ES-I3 (cell line): Measurements from ENCODE around the gene NFKBIB.
"Not testable (repeated sequence)": the region's sequence is repeated elsewhere in the genome, so short reads cannot be mapped to it uniquely, and the experiment has no call there.

ENCODE experiments used
- H3K36me3 ChIP-seq: 2 replicates; pipeline ENCODE4 v1.6.1; 2013; ENCODE audit warnings: mild to moderate bottlenecking, low read length, control low read depth, moderate library complexity; ENCODE audit not compliant: insufficient read depth
- H3K4me1 ChIP-seq: 2 replicates; pipeline ENCODE4 v1.6.1; 2013; ENCODE audit warnings: mild to moderate bottlenecking, control low read depth, low read length; ENCODE audit not compliant: insufficient read depth
- H3K9ac ChIP-seq: 2 replicates; pipeline ENCODE4 v1.6.1; 2013; ENCODE audit warnings: low read depth, mild to moderate bottlenecking, low read length, moderate library complexity
- H3K9me3 ChIP-seq: 2 replicates; pipeline ENCODE4 v1.6.1; 2013; ENCODE audit warnings: mild to moderate bottlenecking, low read length, moderate library complexity; ENCODE audit not compliant: control insufficient read depth, insufficient read depth

The NFKBIB gene

GRCh38 chr19:38868551-38868950, 31.2 kb upstream of the NFKBIB start:
- H3K36me3 ChIP-seq, result no peaks in the 10 kb centered on the region
- no peak overlapping the region; the same call in 1 of the 2 replicates for H3K9ac ChIP-seq
- no peaks in the 10 kb centered on the region; the same call in 1 of the 2 replicates for H3K4me1 ChIP-seq
- H3K9me3 ChIP-seq, result no peaks in the 10 kb centered on the region

GRCh38 chr19:38869160-38869835, 30.5 kb upstream of the NFKBIB start:
- Histone ChIP-seq H3K36me3 (no peaks in the 10 kb centered on the region), H3K9ac (peak overlapping the region; percentile 72; the same call in 1 of the 2 replicates), H3K4me1 (no peaks in the 10 kb centered on the region; the same call in 1 of the 2 replicates), H3K9me3 (no peaks in the 10 kb centered on the region)

GRCh38 chr19:38869836-38870607, 29.7 kb upstream of the NFKBIB start:
- no peaks in the 10 kb centered on the region for H3K9me3 ChIP-seq
- H3K36me3 ChIP-seq, result no peaks in the 10 kb centered on the region
- H3K4me1 ChIP-seq, result no peaks in the 10 kb centered on the region; the same call in 1 of the 2 replicates
- H3K9ac ChIP-seq, result peak overlapping the region; percentile 72; the same call in 1 of the 2 replicates

- Histone ChIP-seq H3K9me3 (no peaks in the 10 kb centered on the region), H3K36me3 (no peaks in the 10 kb centered on the region), H3K9ac (peak overlapping the region; percentile 72; the same call in 1 of the 2 replicates), H3K4me1 (no peaks in the 10 kb centered on the region)
Observed at GRCh38 chr19:38870612-38871011, 29.2 kb upstream of the NFKBIB start.

DNA sequence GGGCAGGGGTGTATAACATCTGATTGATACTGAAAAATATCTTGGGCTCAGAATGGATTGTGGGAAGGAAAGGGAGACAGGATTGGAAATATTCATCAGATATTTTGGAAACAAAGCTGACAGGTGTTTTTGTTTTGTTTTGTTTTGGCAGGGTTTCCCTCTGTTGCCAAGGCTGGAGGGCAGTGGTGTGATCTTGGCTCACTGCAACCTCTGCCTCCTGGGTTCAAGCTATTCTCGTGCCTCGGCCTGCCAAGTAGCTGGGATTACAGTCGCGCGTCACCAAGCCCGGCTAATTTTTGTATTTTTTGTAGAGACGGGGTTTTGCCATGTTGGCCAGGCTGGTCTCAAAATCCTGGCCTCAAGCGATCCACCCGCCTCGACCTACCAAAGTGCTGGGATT, 26.4 kb upstream of the NFKBIB start:
- not testable (repeated sequence) for H3K36me3 ChIP-seq, H3K9me3 ChIP-seq, H3K4me1 ChIP-seq, H3K9ac ChIP-seq

DNA sequence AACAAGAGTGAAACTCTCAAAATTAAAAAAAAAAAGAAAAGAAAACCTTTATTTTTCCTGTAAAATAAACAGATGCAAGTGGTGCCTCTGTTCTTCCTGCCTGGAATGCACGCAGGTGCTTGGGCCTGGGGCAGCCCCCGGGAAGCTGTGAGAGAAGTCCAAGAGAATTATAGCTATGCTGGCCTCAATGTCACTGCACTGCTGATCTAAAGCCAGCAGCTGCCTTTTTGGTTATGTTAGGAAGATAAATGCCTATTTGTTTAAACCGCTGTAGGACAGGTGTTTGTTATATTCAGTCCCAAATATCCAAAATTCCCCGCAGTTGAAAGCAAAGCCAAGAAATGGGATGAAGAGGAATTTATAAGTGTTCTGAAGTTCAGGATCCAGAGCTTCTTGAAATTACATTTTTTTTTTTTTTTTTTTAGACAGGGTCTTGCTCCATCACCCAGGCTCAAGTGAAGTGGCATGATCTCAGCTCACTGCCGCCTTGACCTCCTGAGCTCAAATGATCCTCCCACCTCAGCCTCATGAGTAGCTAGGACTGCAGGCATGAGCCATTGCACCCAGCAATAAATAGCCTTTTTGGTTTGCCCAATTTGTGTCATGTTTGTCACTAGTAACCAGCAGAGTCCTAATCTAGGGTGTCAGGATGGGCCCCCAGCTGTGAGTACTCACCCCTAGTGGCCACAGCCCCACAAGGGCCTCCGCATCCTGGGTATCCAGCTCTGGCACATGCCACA, 23.9 kb upstream of the NFKBIB start:
- Histone ChIP-seq H3K36me3 (no peaks in the 10 kb centered on the region), H3K9ac (no peak overlapping the region), H3K9me3 (no peaks in the 10 kb centered on the region), H3K4me1 (peaks cover 7% of the 10 kb centered on the region)

- Histone ChIP-seq H3K9me3 (no peaks in the 10 kb centered on the region), H3K9ac (peak within 1 kb of the TSS; percentile 45), H3K4me1 (peaks cover 7% of the 10 kb centered on the region), H3K36me3 (no peaks in the 10 kb centered on the region)
Observed at GRCh38 chr19:38877781-38878574, 21.8 kb upstream of the NFKBIB start, which contains the start of gene RINL. RINL (minus strand) TSS chr19:38878275; CDS start chr19:38876742, 1,533 bp downstream.

GRCh38 chr19:38878575-38879399, 21.0 kb upstream of the NFKBIB start:
- H3K9ac ChIP-seq, result peak overlapping the region; percentile 45; the same call in 1 of the 2 replicates
- H3K4me1 ChIP-seq, result peaks cover 7% of the 10 kb centered on the region
- no peaks in the 10 kb centered on the region for H3K36me3 ChIP-seq
- H3K9me3 ChIP-seq, result no peaks in the 10 kb centered on the region

GRCh38 chr19:38879400-38879751, 20.4 kb upstream of the NFKBIB start:
- Histone ChIP-seq H3K4me1 (peaks cover 7% of the 10 kb centered on the region), H3K9ac (no peak overlapping the region), H3K36me3 (no peaks in the 10 kb centered on the region), H3K9me3 (no peaks in the 10 kb centered on the region)

DNA sequence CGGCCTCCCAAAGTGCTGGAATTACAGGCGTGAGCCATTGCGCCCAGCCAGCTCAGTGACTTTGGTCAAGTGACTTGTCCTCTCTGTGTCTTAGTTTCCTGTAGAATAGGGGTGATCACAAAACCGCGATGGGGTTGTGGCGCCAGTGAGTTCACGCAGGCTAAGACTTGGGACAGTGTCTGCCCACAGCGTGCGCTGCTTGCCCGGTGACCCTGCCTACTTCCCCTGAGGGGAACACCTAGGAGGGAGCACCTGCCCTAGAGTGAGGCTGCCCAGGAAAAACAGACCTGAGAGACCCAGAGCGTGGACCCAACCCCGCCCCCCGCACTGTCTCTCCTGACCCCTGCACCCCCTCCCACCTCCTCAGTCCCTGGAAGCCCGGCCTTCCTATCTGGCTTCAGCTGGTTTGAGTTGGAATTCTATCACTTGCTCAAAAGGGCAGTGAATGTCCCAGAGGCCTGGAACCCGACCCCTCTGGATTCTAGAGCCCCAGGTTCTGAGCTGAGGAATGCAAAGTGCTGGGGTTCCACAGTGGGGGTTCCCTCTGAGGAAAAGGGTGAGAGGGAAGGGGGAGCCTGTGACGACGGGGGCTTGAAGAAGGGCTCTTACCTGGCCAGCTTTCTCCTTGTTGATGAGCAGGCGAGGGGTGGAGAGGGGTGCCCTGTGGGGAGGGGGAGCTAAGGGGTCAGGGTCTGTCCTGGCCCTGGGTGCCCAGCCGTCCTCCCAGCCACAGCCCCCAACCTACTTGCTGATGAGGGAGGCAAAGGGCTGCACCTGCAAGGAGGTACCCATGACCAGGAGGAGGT, 19.5 kb upstream of the NFKBIB start:
- peaks cover 7% of the 10 kb centered on the region for H3K4me1 ChIP-seq
- no peaks in the 10 kb centered on the region for H3K36me3 ChIP-seq
- no peaks in the 10 kb centered on the region for H3K9me3 ChIP-seq
- no peak overlapping the region for H3K9ac ChIP-seq

- H3K9ac ChIP-seq, result no peak overlapping the region
- no peaks in the 10 kb centered on the region for H3K36me3 ChIP-seq
- peaks cover 7% of the 10 kb centered on the region for H3K4me1 ChIP-seq
- no peaks in the 10 kb centered on the region for H3K9me3 ChIP-seq
Observed at GRCh38 chr19:38880882-38881609, 18.7 kb upstream of the NFKBIB start.

DNA sequence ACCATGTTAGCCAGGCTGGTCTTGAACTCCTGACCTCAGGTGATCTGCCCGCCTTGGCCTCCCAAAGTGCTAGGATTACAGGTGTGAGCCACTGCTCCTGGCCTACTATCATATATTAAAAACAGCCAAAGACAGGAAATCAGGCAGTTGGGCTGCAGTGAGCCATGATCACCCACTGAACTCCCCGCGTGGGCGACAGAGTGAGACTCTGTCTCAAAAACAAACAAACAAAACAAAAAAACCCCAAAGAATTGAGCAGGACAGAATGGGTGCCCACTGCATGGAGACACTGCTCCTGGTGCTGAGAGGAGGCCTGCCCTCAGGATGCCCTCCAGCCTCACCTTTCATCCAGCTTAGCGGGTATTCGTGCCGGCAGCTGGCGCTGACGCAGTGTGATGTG, 16.5 kb upstream of the NFKBIB start:
- no peaks in the 10 kb centered on the region for H3K36me3 ChIP-seq
- H3K9ac ChIP-seq, result no peak overlapping the region
- H3K9me3 ChIP-seq, result no peaks in the 10 kb centered on the region
- H3K4me1 ChIP-seq, result peaks cover 5% of the 10 kb centered on the region
